CD4-positive, alpha-beta T cell (primary cell): ENCODE measurements around the gene TSSC4. TPM values are rescaled to one million over a fixed set of nuclear protein-coding genes. Genes with fewer than 3 reads are reported as not detected.
A peak's percentile ranks its signal among the peaks of the same experiment; 100 is the strongest.

Experiments used
- ATAC-seq: fragments of 200-7000 bp; cut with Tn5 transposase; one replicate; pipeline ENCODE4 v1.10.0; 2022; ENCODE audit warnings: mild to moderate bottlenecking; ENCODE audit not compliant: poor library complexity
- CTCF ChIA-PET: fragments of 350-600 bp; sonication (Branson Sonifier 250); formaldehyde crosslinking; loops from one replicate; lab custom pipeline; 2021; ENCODE audit warnings: antibody characterized with exemption, inconsistent platforms; lab: Charles Lee
- POLR2A ChIA-PET: fragments of 350-600 bp; sonication (Branson Sonifier 250); formaldehyde crosslinking; loops from one replicate; lab custom pipeline; 2021; ENCODE audit warnings: antibody characterized with exemption, inconsistent platforms; lab: Charles Lee
- DNase-seq, 14 experiments: peaks; one replicate each; pipeline ENCODE4 v3.0.0-alpha.2; 2013 to 2020; ENCODE audit warnings: mixed read lengths in 2 of 14
- H3K27ac ChIP-seq, 2 donors: one replicate each; pipeline versions ENCODE4 v1.5.1 to v1.7.0; 2013; ENCODE audit warnings: low read length in 2 of 2, low read depth in 1 of 2, mild to moderate bottlenecking in 1 of 2
- H3K27me3 ChIP-seq, 2 experiments: 1 replicate in 1 of 2; 2 replicates in 1 of 2; pipeline versions ENCODE4 v1.6.1 to v1.7.0; 2013; ENCODE audit warnings: low read length in 2 of 2, control low read depth in 1 of 2, mild to moderate bottlenecking in 1 of 2, moderate library complexity in 1 of 2; ENCODE audit not compliant: insufficient read depth in 2 of 2, control insufficient read depth in 1 of 2
- H3K36me3 ChIP-seq: one replicate; pipeline ENCODE4 v1.6.1; 2013; ENCODE audit warnings: low read length, control low read depth; ENCODE audit not compliant: insufficient read depth
- H3K4me1 ChIP-seq: one replicate; pipeline ENCODE4 v1.6.1; 2013; ENCODE audit warnings: low read length, control low read depth; ENCODE audit not compliant: insufficient read depth
- H3K4me3 ChIP-seq: one replicate; pipeline ENCODE4 v1.5.1; 2013; ENCODE audit warnings: mild to moderate bottlenecking, low read length, moderate library complexity
- H3K9me3 ChIP-seq, 2 experiments: 1 replicate in 1 of 2; 2 replicates in 1 of 2; pipeline versions ENCODE4 v1.6.1 to v1.7.0; 2013; ENCODE audit warnings: low read length in 2 of 2, mild to moderate bottlenecking in 2 of 2, control low read depth in 1 of 2, moderate library complexity in 1 of 2; ENCODE audit not compliant: control insufficient read depth in 1 of 2, insufficient read depth in 1 of 2
- H3K27ac Mint-ChIP-seq: one replicate; pipeline ENCODE4 v1.8.0; 2020; ENCODE audit warnings: mixed read lengths
- H3K27me3 Mint-ChIP-seq: one replicate; pipeline ENCODE4 v1.8.0; 2021; ENCODE audit warnings: mixed read lengths
- H3K36me3 Mint-ChIP-seq: one replicate; pipeline ENCODE4 v1.8.0; 2021; ENCODE audit warnings: low read depth, mixed read lengths
- H3K4me1 Mint-ChIP-seq: one replicate; pipeline ENCODE4 v1.8.0; 2021; ENCODE audit warnings: low read depth, mixed read lengths
- H3K4me3 Mint-ChIP-seq: one replicate; pipeline ENCODE4 v1.8.0; 2020; ENCODE audit warnings: mild to moderate bottlenecking, mixed read lengths
- H3K9me3 Mint-ChIP-seq: one replicate; pipeline ENCODE4 v1.8.0; 2020; ENCODE audit warnings: mixed read lengths
- CTCF ChIP-seq: fragments of 200-600 bp; IDR thresholded peaks from one replicate; pipeline ENCODE4 v1.8.0; 2022; ENCODE audit warnings: antibody characterized with exemption, mild to moderate bottlenecking
- intact Hi-C, 2 experiments: fragments of 100-400 bp; cut with DNase I in 1 of 2; cut with micrococcal nuclease in 1 of 2; formaldehyde crosslinking; loops; one replicate each; pipeline versions ENCODE4 v1.15.1 to v1.9.0; 2023 to 2025; cut with DNase I, micrococcal nuclease
- polyA plus RNA-seq, 2 donors: library from polyadenylated mRNA; unstranded; fragments of 120-200 nt; gene quantifications; one replicate each; pipeline ENCODE4 v1.2.1, GENCODE V29; 2013
- total RNA-seq, 174 experiments: library from RNA in 2 of 174; stranded (reverse) in 2 of 174; gene quantifications; one replicate each; pipeline ENCODE4 v1.2.3 and lab custom pipeline; 2021 to 2026

Gene TSSC4
- total RNA-seq (10 to 100 TPM; 47.5 to 50.0 TPM), total RNA-seq (lab: John Stamatoyannopoulos, UW) (32.8 to 92.6 (median 48.6) reads per million in 172 experiments)
- 32.8 TPM for polyA plus RNA-seq (2013, experiment 1 of 2)
- 33.7 TPM for polyA plus RNA-seq (2013, experiment 2 of 2)

DNA sequence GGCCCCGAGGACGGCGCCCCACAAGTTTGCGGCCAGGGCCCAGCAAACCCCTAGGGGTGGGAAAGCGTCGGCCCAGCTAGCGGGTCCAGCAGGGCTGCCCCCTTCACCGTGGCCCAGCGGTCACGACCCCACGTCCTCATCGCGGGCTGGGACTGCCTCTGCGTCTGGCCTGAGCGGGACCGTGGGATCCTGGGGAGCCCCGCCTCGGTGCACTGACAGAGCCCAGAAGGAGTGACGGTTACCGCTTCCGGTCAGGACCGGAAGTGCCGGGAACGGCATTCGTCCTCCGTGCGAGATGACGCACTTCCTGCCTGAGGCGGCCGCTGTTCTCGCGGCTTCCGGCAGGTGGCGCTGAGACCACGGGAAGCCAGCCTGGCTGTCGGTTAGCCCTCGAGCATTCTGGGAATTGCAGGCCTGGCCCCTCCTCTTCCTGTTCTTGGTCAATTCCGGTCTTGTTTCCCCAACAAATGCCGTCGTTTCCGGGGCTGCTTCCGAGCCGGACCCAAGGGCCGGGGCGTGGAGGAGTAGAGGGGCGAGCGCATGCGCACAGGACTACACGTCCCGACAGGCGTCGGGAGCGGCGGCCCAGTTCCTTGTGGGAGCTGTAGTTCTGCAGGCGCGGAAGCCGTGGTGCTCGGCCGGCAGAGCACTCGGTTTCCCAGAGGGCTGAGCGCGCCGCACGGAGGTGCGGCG is at the start of gene TSSC4:
TSS of gene TSSC4 (plus strand) at position 682 of the 693 bp plus-strand sequence. CDS start 1,884 bp downstream, outside the sequence.
- DNase-seq = peak; percentile 98 to 100 (median 99)
- H3K36me3 Mint-ChIP-seq = peaks cover 32% of the 10 kb centered on the region
- peaks cover 42% of the 10 kb centered on the region for H3K36me3 ChIP-seq
- peaks cover 31% of the 10 kb centered on the region for H3K4me1 ChIP-seq
- H3K27me3 Mint-ChIP-seq = no peaks in the 10 kb centered on the region
- H3K27me3 ChIP-seq = no peaks in the 10 kb centered on the region
- peak within 1 kb of the TSS; percentile 97 for H3K27ac Mint-ChIP-seq
- ATAC-seq = peak; percentile 83
- peak within 1 kb of the TSS; percentile 98 for H3K4me3 Mint-ChIP-seq
- peak within 1 kb of the TSS; percentile 89 for H3K4me3 ChIP-seq
- peak within 1 kb of the TSS; percentile 95 to 99 for H3K27ac ChIP-seq
- intact Hi-C loops = loop anchor here (1.0 to 10.0 kb wide), 5 partner anchors 22 to 982 kb away; partner anchors contain the start of genes C11orf21 (in 1 of the 2), CARS1 (in 1 of the 2), CTSD (in 1 of the 2) and TSPAN32 (in 1 of the 2)
- POLR2A ChIA-PET = interaction anchor here (0.7 to 3.3 kb wide), 18 partner anchors 12 to 1023 kb away, joined by 3 to 38 read pairs (median 4); partner anchors contain the start of genes C11orf21, CD81, KCNQ1 and NAP1L4
- CTCF ChIA-PET = interaction anchor here (0.7 to 2.2 kb wide), 11 partner anchors 12 to 592 kb away, joined by 3 to 10 read pairs (median 5); partner anchors contain the start of genes C11orf21, CD81, NAP1L4 and TSPAN32
- H3K4me1 Mint-ChIP-seq = peaks cover 17% of the 10 kb centered on the region
- peaks cover 0 to 4% of the 10 kb centered on the region in 2 experiments for H3K9me3 ChIP-seq
- TF ChIP-seq CTCF = peak; percentile 96
- H3K9me3 Mint-ChIP-seq = no peaks in the 10 kb centered on the region

- Mint-ChIP-seq H3K27ac (no peak overlapping the region), H3K36me3 (peaks cover 5% of the 10 kb centered on the region), H3K27me3 (no peaks in the 10 kb centered on the region), H3K4me3 (no peak overlapping the region), H3K4me1 (no peaks in the 10 kb centered on the region), H3K9me3 (peaks cover 4% of the 10 kb centered on the region)
- intact Hi-C loops = no loop called here
- H3K27me3 ChIP-seq = no peaks in the 10 kb centered on the region
- ATAC-seq = no peak
- H3K36me3 ChIP-seq = no peaks in the 10 kb centered on the region
- H3K27ac ChIP-seq = no peak overlapping the region
- ChIA-PET POLR2A (no interaction called here), CTCF (no interaction called here)
- no peak for TF ChIP-seq CTCF
- H3K4me3 ChIP-seq = no peak overlapping the region
- DNase-seq = no peak
- peaks cover 0 to 22% of the 10 kb centered on the region in 2 experiments for H3K9me3 ChIP-seq
- H3K4me1 ChIP-seq = no peaks in the 10 kb centered on the region
Observed at GRCh38 chr11:2351701-2352100, 48.8 kb upstream of the TSSC4 start.

GRCh38 chr11:2352420-2352819 is 48.1 kb upstream of the TSSC4 start:
- Histone ChIP-seq H3K9me3 (peaks cover 0 to 21% of the 10 kb centered on the region in 2 experiments), H3K4me1 (no peaks in the 10 kb centered on the region), H3K27ac (no peak overlapping the region), H3K36me3 (no peaks in the 10 kb centered on the region), H3K27me3 (no peaks in the 10 kb centered on the region), H3K4me3 (no peak overlapping the region)
- Mint-ChIP-seq H3K36me3 (peaks cover 5% of the 10 kb centered on the region), H3K9me3 (peaks cover 4% of the 10 kb centered on the region), H3K4me3 (no peak overlapping the region), H3K4me1 (no peaks in the 10 kb centered on the region), H3K27ac (no peak overlapping the region), H3K27me3 (no peaks in the 10 kb centered on the region)
- ChIA-PET CTCF (no interaction called here), POLR2A (no interaction called here)
- no peak for TF ChIP-seq CTCF
- ATAC-seq (no peak), DNase-seq (no peak)
- intact Hi-C loops = no loop called here
